Measurements from ENCODE around the gene LRRC26. TPM values are rescaled to one million over a fixed set of nuclear protein-coding genes. Genes with fewer than 3 reads are reported as not detected.

Gene LRRC26
- total and polyA plus RNA-seq, 2 of the 13 experiments (the other 11 are each of a cell fraction or from before 2014, with no cell fraction given) = not detected

DNA sequence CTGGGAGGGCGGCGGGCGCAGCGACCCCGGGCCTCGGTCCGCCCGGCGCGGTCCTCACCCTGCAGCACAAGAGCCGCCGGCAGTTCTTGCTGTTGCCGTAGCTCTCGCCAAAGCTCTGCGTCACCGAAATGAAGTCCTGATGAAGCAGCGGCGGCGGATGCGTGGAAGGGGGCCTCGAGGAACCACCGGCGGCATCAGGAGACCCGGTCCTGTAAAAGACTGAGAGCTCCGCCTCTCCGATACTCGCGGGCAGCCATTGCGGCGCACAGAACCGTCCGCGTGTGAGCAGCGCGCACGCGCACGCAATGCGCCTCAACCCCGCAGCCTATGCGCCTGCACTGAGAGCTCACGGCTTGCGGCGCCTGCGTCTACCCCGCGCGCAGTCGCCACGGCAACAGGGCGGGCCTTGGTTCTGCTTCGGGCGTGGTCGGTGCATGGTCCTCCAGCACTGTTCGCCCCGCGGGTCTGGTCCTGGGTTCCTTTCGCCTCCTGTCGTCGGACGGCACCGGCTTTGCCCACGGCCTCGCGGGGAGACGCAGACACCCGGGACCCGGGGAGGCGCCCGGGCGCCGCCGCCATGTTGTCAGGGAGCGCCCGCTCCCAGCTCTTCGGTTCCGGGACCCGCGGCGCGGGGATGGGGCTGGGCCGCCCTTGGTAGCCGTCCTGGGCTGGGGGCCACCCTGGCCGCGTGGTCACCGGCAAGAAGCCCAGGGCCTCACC is 40.2 kb downstream of the LRRC26 start (continued):
- TF ChIP-seq, protein P1, sequence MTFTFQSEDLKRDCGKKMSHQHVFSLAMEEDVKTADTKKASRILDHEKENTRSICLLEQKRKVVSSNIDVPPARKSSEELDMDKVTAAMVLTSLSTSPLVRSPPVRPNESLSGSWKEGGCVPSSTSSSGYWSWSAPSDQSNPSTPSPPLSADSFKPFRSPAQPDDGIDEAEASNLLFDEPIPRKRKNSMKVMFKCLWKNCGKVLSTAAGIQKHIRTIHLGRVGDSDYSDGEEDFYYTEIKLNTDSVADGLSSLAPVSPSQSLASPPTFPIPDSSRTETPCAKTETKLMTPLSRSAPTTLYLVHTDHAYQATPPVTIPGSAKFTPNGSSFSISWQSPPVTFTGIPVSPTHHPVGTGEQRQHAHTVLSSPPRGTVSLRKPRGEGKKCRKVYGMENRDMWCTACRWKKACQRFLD (CRISPR knock-in tag; IDR thresholded peaks at IDR 0.05; ENCODE audit: borderline replicate concordance) = peak; percentile 20; the same call in 1 of the 2 replicates
- TF ChIP-seq, protein P2, sequence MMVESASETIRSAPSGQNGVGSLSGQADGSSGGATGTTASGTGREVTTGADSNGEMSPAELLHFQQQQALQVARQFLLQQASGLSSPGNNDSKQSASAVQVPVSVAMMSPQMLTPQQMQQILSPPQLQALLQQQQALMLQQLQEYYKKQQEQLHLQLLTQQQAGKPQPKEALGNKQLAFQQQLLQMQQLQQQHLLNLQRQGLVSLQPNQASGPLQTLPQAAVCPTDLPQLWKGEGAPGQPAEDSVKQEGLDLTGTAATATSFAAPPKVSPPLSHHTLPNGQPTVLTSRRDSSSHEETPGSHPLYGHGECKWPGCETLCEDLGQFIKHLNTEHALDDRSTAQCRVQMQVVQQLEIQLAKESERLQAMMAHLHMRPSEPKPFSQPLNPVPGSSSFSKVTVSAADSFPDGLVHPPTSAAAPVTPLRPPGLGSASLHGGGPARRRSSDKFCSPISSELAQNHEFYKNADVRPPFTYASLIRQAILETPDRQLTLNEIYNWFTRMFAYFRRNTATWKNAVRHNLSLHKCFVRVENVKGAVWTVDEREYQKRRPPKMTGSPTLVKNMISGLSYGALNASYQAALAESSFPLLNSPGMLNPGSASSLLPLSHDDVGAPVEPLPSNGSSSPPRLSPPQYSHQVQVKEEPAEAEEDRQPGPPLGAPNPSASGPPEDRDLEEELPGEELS (CRISPR knock-in tag; IDR thresholded peaks at IDR 0.05) = 0 out of 2 replicates have a peak, but pooled peaks have one; percentile 10
- TF ChIP-seq ZMYM3 (CRISPR knock-in tag; IDR thresholded peaks at IDR 0.05) (no peak), SIN3A (IDR thresholded peaks at IDR 0.05; ENCODE audit: borderline replicate concordance, low read depth, low read length) (peak; percentile 85), SUZ12 (IDR thresholded peaks at IDR 0.05; ENCODE audit: low read depth, low read length) (no peak), ZNF672 (CRISPR knock-in tag; IDR thresholded peaks at IDR 0.05) (no peak), BRCA1 (CRISPR knock-in tag; IDR thresholded peaks at IDR 0.05) (no peak), ZNF263 (CRISPR knock-in tag; IDR thresholded peaks at IDR 0.05) (no peak), ZNF317 (CRISPR knock-in tag; IDR thresholded peaks at IDR 0.05) (peak; percentile 48; the same call in 1 of the 2 replicates), ARID5B (CRISPR knock-in tag; IDR thresholded peaks at IDR 0.05) (peak; percentile 21; the same call in 1 of the 2 replicates), SMC3 (IDR thresholded peaks at IDR 0.05; ENCODE audit: low read length) (no peak)

Measured in HepG2 (cell line).